ENCODE measurements around the gene MTPN. TPM values are rescaled to one million over a fixed set of nuclear protein-coding genes. Genes with fewer than 3 reads are reported as not detected.

The MTPN gene
- total RNA-seq, 2 experiments from 2014 or later = 106 to 108 TPM

GRCh38 chr7:135944753-135945152 lies 32.4 kb downstream of the MTPN start:
- no peak for DNase-seq
- H3K27ac Mint-ChIP-seq = no peak overlapping the region
- H3K4me3 Mint-ChIP-seq = no peak overlapping the region
- peaks cover 22% of the 10 kb centered on the region for H3K36me3 Mint-ChIP-seq (ENCODE audit: low read depth)
- intact Hi-C loops (cut with micrococcal nuclease) = no loop called here
- H3K9me3 Mint-ChIP-seq = no peaks in the 10 kb centered on the region
- H3K4me1 Mint-ChIP-seq (ENCODE audit: low read depth) = peaks cover 40% of the 10 kb centered on the region
- CTCF ChIA-PET = no interaction called here
- no peaks in the 10 kb centered on the region for H3K27me3 Mint-ChIP-seq (ENCODE audit: low read depth)

- Mint-ChIP-seq H3K4me1 (ENCODE audit: low read depth) (peaks cover 43% of the 10 kb centered on the region), H3K27me3 (ENCODE audit: low read depth) (no peaks in the 10 kb centered on the region)
Measured at GRCh38 chr7:135943134-135943879, 33.9 kb downstream of the MTPN start.

DNA sequence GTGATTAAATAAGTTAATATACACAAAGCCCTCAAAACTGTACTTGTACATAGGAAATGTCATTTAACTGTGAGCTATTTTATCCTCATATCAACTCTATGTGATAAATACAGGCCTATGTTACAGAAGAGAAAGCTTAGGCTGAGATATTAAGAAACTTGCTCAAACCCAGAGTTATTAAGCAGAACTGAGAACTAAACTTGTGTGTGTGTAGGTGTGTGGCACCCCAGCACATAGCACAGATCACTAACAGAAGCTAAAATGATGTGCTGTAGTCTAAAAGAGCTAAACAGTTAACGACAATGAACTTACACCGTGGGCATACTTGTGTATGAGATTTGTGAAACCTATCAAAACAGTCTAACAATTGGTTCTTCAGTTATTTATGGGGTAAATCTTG lies 34.5 kb downstream of the MTPN start:
- H3K4me1 Mint-ChIP-seq (ENCODE audit: low read depth) = peaks cover 46% of the 10 kb centered on the region
- CTCF ChIA-PET = no interaction called here
- no peak for DNase-seq
- no peaks in the 10 kb centered on the region for H3K9me3 Mint-ChIP-seq
- peaks cover 14% of the 10 kb centered on the region for H3K36me3 Mint-ChIP-seq (ENCODE audit: low read depth)
- H3K4me3 Mint-ChIP-seq = no peak overlapping the region
- intact Hi-C loops (cut with micrococcal nuclease) = no loop called here
- H3K27ac Mint-ChIP-seq = no peak overlapping the region
- no peaks in the 10 kb centered on the region for H3K27me3 Mint-ChIP-seq (ENCODE audit: low read depth)

More at GRCh38 chr7:135943134-135943879, 33.9 kb downstream of the MTPN start:
- no peak for DNase-seq
- H3K4me3 Mint-ChIP-seq = no peak overlapping the region
- H3K36me3 Mint-ChIP-seq (ENCODE audit: low read depth) = peaks cover 15% of the 10 kb centered on the region
- no peaks in the 10 kb centered on the region for H3K9me3 Mint-ChIP-seq
- intact Hi-C loops (cut with micrococcal nuclease) = no loop called here
- CTCF ChIA-PET = no interaction called here
- no peak overlapping the region for H3K27ac Mint-ChIP-seq

DNA sequence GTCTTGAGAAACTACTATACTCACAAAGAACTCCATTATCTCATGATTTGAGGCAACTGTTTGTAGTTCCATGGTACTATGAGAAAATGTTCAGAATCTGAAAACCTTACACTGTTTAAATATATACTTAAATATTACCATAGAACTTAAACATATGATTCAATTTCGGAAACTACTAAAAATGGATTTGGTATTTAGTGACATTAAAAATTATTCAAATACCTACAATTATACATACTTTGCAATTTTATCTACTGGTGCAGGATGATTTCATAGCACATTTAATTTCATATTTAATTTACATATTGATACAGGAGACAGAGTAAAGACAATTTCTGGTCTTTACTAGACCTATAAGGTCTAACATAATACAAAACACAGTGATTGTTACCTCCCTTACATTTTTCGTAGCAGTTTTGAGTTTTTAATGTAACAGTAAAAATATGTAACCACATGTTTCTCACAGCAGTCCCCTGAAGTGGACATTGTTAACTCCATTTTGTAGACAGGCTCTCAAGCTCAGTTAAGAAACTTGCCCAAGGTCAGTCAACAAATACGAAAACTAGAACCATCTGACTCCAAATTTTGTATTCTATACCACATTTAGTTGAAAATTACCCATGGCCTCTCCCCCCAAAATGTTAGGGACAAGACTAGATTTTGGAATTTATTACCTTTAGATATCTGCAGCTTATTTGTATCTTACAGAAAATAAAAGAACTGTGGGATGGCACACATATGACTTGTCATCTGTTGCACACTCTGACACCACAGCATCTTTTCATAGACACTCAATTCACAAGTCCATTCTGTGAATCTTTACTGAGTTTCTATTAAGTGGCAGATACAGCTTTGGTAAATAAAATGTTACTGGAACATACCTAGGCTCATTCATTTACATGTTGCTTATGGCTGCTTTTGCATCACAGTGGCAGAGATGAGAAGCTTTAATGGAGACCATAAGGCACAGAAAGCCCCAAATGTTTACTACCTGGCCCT lies 36.8 kb downstream of the MTPN start:
- H3K4me3 Mint-ChIP-seq = no peak overlapping the region
- CTCF ChIA-PET = no interaction called here
- peaks cover 52% of the 10 kb centered on the region for H3K4me1 Mint-ChIP-seq (ENCODE audit: low read depth)
- no peaks in the 10 kb centered on the region for H3K9me3 Mint-ChIP-seq
- H3K36me3 Mint-ChIP-seq (ENCODE audit: low read depth) = peaks cover 9% of the 10 kb centered on the region
- no peaks in the 10 kb centered on the region for H3K27me3 Mint-ChIP-seq (ENCODE audit: low read depth)
- DNase-seq = no peak
- intact Hi-C loops (cut with micrococcal nuclease) = no loop called here
- no peak overlapping the region for H3K27ac Mint-ChIP-seq

GRCh38 chr7:135939261-135939812 lies 37.8 kb downstream of the MTPN start:
- CTCF ChIA-PET = interaction anchor here (0.7 kb wide), 1 partner anchor 29 kb away, joined by 3 read pairs; no protein-coding TSS in a partner anchor

DNA sequence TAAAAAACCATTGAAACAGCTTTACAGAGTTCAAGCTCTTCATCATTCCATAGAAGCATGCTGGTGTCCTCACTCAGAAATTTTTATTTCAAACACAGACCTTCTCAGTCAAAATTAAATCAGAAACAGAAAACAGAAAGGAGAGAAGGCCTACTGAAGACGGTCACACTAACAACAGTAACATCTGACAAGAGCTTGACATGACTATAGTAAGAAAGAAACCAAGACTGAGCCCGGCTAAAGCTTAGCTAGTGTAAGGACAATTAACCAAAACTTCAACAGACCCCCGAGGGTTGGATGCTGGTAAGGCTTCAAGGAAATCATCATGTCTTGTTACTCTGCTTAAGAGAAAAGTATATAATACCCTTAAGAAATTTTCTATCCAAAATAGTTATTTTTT lies 38.6 kb downstream of the MTPN start:
- CTCF ChIA-PET = no interaction called here
- H3K4me3 Mint-ChIP-seq = no peak overlapping the region
- DNase-seq = no peak
- H3K36me3 Mint-ChIP-seq (ENCODE audit: low read depth) = peaks cover 11% of the 10 kb centered on the region
- no peaks in the 10 kb centered on the region for H3K9me3 Mint-ChIP-seq
- intact Hi-C loops (cut with micrococcal nuclease) = no loop called here
- H3K4me1 Mint-ChIP-seq (ENCODE audit: low read depth) = peaks cover 62% of the 10 kb centered on the region
- H3K27ac Mint-ChIP-seq = no peak overlapping the region
- no peaks in the 10 kb centered on the region for H3K27me3 Mint-ChIP-seq (ENCODE audit: low read depth)

More at GRCh38 chr7:135939261-135939812, 37.8 kb downstream of the MTPN start:
- intact Hi-C loops (cut with micrococcal nuclease) = no loop called here
- peaks cover 11% of the 10 kb centered on the region for H3K36me3 Mint-ChIP-seq (ENCODE audit: low read depth)
- DNase-seq = no peak
- no peak overlapping the region for H3K4me3 Mint-ChIP-seq
- no peaks in the 10 kb centered on the region for H3K9me3 Mint-ChIP-seq
- H3K27ac Mint-ChIP-seq = no peak overlapping the region
- H3K4me1 Mint-ChIP-seq (ENCODE audit: low read depth) = peaks cover 57% of the 10 kb centered on the region
- no peaks in the 10 kb centered on the region for H3K27me3 Mint-ChIP-seq (ENCODE audit: low read depth)

GRCh38 chr7:135938086-135938485 lies 39.1 kb downstream of the MTPN start:
- intact Hi-C loops (cut with micrococcal nuclease) = no loop called here
- Mint-ChIP-seq H3K27ac (no peak overlapping the region), H3K9me3 (no peaks in the 10 kb centered on the region), H3K27me3 (ENCODE audit: low read depth) (no peaks in the 10 kb centered on the region), H3K4me1 (ENCODE audit: low read depth) (peaks cover 60% of the 10 kb centered on the region), H3K4me3 (no peak overlapping the region), H3K36me3 (ENCODE audit: low read depth) (peaks cover 11% of the 10 kb centered on the region)
- no peak for DNase-seq
- CTCF ChIA-PET = interaction anchor here (0.5 kb wide), 1 partner anchor 497 kb away, joined by 3 read pairs; no protein-coding TSS in a partner anchor

- DNase-seq = no peak
- CTCF ChIA-PET = no interaction called here
Measured at GRCh38 chr7:135936497-135937217, 40.5 kb downstream of the MTPN start.

GRCh38 chr7:135934651-135935050 lies 42.5 kb downstream of the MTPN start:
- no peaks in the 10 kb centered on the region for H3K9me3 Mint-ChIP-seq
- CTCF ChIA-PET = no interaction called here
- peaks cover 12% of the 10 kb centered on the region for H3K36me3 Mint-ChIP-seq (ENCODE audit: low read depth)
- intact Hi-C loops (cut with micrococcal nuclease) = no loop called here
- no peak for DNase-seq
- peaks cover 43% of the 10 kb centered on the region for H3K4me1 Mint-ChIP-seq (ENCODE audit: low read depth)
- H3K27me3 Mint-ChIP-seq (ENCODE audit: low read depth) = no peaks in the 10 kb centered on the region
- no peak overlapping the region for H3K27ac Mint-ChIP-seq
- no peak overlapping the region for H3K4me3 Mint-ChIP-seq

More at GRCh38 chr7:135936497-135937217, 40.5 kb downstream of the MTPN start:
- Mint-ChIP-seq H3K27me3 (ENCODE audit: low read depth) (no peaks in the 10 kb centered on the region), H3K4me3 (no peak overlapping the region), H3K27ac (no peak overlapping the region), H3K9me3 (no peaks in the 10 kb centered on the region), H3K36me3 (ENCODE audit: low read depth) (peaks cover 9% of the 10 kb centered on the region), H3K4me1 (ENCODE audit: low read depth) (peaks cover 54% of the 10 kb centered on the region)
- intact Hi-C loops (cut with micrococcal nuclease) = no loop called here

GRCh38 chr7:135933509-135934188 lies 43.5 kb downstream of the MTPN start:
- intact Hi-C loops (cut with micrococcal nuclease) = no loop called here
- peak overlapping the region; percentile 19 for H3K27ac Mint-ChIP-seq
- H3K27me3 Mint-ChIP-seq (ENCODE audit: low read depth) = no peaks in the 10 kb centered on the region
- CTCF ChIA-PET = no interaction called here
- DNase-seq = peak; percentile 7
- H3K36me3 Mint-ChIP-seq (ENCODE audit: low read depth) = peaks cover 13% of the 10 kb centered on the region
- H3K4me1 Mint-ChIP-seq (ENCODE audit: low read depth) = peaks cover 36% of the 10 kb centered on the region
- H3K4me3 Mint-ChIP-seq = no peak overlapping the region
- H3K9me3 Mint-ChIP-seq = no peaks in the 10 kb centered on the region

GRCh38 chr7:135932131-135932530 lies 45.0 kb downstream of the MTPN start:
- H3K27ac Mint-ChIP-seq = no peak overlapping the region
- no peaks in the 10 kb centered on the region for H3K9me3 Mint-ChIP-seq
- intact Hi-C loops (cut with micrococcal nuclease) = no loop called here
- CTCF ChIA-PET = no interaction called here
- no peaks in the 10 kb centered on the region for H3K27me3 Mint-ChIP-seq (ENCODE audit: low read depth)
- DNase-seq = no peak
- H3K36me3 Mint-ChIP-seq (ENCODE audit: low read depth) = peaks cover 15% of the 10 kb centered on the region
- H3K4me3 Mint-ChIP-seq = no peak overlapping the region
- peaks cover 28% of the 10 kb centered on the region for H3K4me1 Mint-ChIP-seq (ENCODE audit: low read depth)

Measured in activated naive CD4-positive, alpha-beta T cell treated with anti-CD3 and anti-CD28 coated beads for 36 hours (primary cell).